ENCODE results near the gene BLTP1. TPM values are rescaled to one million over a fixed set of nuclear protein-coding genes. Genes with fewer than 3 reads are reported as not detected.
A peak's percentile ranks its signal among the peaks of the same experiment; 100 is the strongest.

The BLTP1 gene
- total RNA-seq, 1 experiment from 2014 or later = 25.4 TPM

DNA sequence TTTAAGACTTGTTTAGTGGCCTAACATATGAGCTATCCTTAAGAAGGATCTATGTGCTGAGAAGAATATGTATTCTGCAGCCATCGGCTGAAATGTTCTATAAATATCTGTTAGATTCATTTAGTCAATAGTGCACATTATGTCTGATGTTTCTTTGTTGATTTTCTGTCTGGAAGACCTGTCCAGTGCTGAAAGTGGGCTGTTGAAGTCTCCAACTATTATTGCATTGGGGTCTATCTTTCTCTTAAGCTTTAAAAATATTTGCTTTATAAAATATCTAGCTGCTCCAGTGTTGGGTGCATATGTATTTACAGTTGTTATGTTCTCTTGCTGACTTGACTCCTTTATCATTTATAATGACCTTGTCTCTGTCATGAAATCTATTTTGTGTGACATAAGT is 9.4 kb upstream of the BLTP1 start:
- no peak overlapping the region for H3K4me3 ChIP-seq (replicated peaks in 1 of 2; ENCODE audit: low read depth in 1 of 2, low read length in 2 of 2)
- H3K4me1 ChIP-seq (ENCODE audit: control insufficient read depth in 1 of 2, insufficient read depth in 2 of 2, low read length in 2 of 2) = no peaks in the 10 kb centered on the region
- H3K9ac ChIP-seq (ENCODE audit: low read length) = no peak overlapping the region
- no peaks in the 10 kb centered on the region; the same call in 1 of the 2 replicates for H3K27me3 ChIP-seq (ENCODE audit: insufficient read depth, low read length)
- intact Hi-C loops (cut with micrococcal nuclease) = no loop called here
- no peak overlapping the region for H2AFZ ChIP-seq (ENCODE audit: low read depth, low read length, poor library complexity, severe bottlenecking)
- BruUV-seq (replicated peaks) = no TSS peak
- ATAC-seq (no peak), DNase-seq (ENCODE audit: low read depth, low spot score) (no peak)
- no peaks in the 10 kb centered on the region for H3K9me3 ChIP-seq (ENCODE audit: control insufficient read depth in 1 of 2, insufficient read depth in 1 of 2, low read depth in 1 of 2, low read length in 2 of 2)
- POLR2A ChIA-PET = no interaction called here
- no peaks in the 10 kb centered on the region for H3K36me3 ChIP-seq (ENCODE audit: control insufficient read depth in 1 of 2, insufficient read depth in 2 of 2, low read length in 2 of 2)
- H3K9me2 ChIP-seq (ENCODE audit: insufficient read depth) = no peaks in the 10 kb centered on the region
- no peak overlapping the region for H3K4me2 ChIP-seq (ENCODE audit: low read length)
- CTCF ChIA-PET = no interaction called here
- RAD21 ChIA-PET (ENCODE audit: low non-redundant PET in 1 of 2, low total read pairs in 2 of 2, uncharacterized antibody in 2 of 2, unreplicated experiment in 2 of 2) = no interaction called here
- TF ChIP-seq ELF1 (IDR thresholded peaks at IDR 0.05; ENCODE audit: borderline replicate concordance, low read depth) (no peak), EZH2 (IDR thresholded peaks at IDR 0.05) (no peak), SRF (IDR thresholded peaks at IDR 0.05; ENCODE audit: low read depth) (no peak), RAD21 (IDR thresholded peaks at IDR 0.05; ENCODE audit: low read depth) (no peak), EZH2phosphoT487 (IDR thresholded peaks at IDR 0.05; ENCODE audit: borderline replicate concordance) (no peak)
- TF ChIP-seq, protein P1, sequence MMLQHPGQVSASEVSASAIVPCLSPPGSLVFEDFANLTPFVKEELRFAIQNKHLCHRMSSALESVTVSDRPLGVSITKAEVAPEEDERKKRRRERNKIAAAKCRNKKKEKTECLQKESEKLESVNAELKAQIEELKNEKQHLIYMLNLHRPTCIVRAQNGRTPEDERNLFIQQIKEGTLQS (IDR thresholded peaks at IDR 0.05) = no peak
- TF ChIP-seq, protein P2, sequence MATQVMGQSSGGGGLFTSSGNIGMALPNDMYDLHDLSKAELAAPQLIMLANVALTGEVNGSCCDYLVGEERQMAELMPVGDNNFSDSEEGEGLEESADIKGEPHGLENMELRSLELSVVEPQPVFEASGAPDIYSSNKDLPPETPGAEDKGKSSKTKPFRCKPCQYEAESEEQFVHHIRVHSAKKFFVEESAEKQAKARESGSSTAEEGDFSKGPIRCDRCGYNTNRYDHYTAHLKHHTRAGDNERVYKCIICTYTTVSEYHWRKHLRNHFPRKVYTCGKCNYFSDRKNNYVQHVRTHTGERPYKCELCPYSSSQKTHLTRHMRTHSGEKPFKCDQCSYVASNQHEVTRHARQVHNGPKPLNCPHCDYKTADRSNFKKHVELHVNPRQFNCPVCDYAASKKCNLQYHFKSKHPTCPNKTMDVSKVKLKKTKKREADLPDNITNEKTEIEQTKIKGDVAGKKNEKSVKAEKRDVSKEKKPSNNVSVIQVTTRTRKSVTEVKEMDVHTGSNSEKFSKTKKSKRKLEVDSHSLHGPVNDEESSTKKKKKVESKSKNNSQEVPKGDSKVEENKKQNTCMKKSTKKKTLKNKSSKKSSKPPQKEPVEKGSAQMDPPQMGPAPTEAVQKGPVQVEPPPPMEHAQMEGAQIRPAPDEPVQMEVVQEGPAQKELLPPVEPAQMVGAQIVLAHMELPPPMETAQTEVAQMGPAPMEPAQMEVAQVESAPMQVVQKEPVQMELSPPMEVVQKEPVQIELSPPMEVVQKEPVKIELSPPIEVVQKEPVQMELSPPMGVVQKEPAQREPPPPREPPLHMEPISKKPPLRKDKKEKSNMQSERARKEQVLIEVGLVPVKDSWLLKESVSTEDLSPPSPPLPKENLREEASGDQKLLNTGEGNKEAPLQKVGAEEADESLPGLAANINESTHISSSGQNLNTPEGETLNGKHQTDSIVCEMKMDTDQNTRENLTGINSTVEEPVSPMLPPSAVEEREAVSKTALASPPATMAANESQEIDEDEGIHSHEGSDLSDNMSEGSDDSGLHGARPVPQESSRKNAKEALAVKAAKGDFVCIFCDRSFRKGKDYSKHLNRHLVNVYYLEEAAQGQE (IDR thresholded peaks at IDR 0.05; ENCODE audit: low read depth) = peak; percentile 25
- H3K79me2 ChIP-seq (ENCODE audit: insufficient read depth, low read length) = no peaks in the 10 kb centered on the region
- H3K27ac ChIP-seq (ENCODE audit: low read depth, low read length) = no peak overlapping the region
- no peaks in the 10 kb centered on the region for H4K20me1 ChIP-seq (ENCODE audit: insufficient read depth)

Data from HCT116 (cell line).